ENCODE measurements around the gene ABTB1.
A peak's percentile ranks its signal among the peaks of the same experiment; 100 is the strongest.
"Not testable (repeated sequence)": the region's sequence is repeated elsewhere in the genome, so short reads cannot be mapped to it uniquely, and the experiment has no call there.

Gene ABTB1

GRCh38 chr3:127650236-127650635, 22.5 kb upstream of the ABTB1 start:
- no peak for DNase-seq
- no peak for ATAC-seq

GRCh38 chr3:127651516-127652172, 21.1 kb upstream of the ABTB1 start:
- ATAC-seq, result no peak
- DNase-seq, result no peak

DNA sequence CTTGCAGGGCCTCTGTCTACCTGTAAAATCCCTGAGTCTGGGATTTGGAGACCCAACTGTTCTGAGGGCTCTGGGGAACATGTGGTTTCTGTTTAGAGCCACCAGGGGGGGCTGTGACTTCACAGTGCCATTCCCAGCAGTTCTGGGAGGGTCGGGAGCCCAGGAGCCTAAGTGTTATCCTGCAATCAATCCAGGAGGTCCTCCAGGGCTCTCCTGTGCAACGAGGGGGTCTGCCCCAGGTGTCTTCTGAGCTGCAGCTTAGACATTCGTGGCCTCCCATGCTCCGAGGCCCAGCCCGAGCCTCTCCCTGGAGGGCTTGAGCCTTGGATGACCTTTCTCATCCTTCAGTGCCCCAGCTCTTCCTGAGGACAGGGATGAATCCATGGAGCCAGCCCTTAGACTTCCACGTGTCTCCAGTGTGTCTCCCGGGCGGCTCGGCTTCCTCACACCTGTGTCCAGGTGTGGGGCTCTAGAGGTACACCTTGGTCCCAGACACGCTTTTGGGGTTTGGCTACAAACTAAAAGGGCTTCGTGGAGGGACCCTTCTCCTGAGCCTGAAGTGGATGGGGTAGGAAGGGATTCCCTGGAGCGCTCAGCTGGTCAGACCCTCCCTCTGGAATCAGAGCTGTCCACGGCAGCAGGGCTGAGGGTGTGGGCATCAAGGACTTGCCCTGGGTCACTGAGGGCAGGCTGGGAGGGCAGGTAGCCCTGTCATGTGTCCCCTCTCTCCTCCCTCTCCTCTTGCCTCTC, 20.3 kb upstream of the ABTB1 start:
- ATAC-seq, result peak; percentile 61
- DNase-seq, result peak; percentile 44

DNA sequence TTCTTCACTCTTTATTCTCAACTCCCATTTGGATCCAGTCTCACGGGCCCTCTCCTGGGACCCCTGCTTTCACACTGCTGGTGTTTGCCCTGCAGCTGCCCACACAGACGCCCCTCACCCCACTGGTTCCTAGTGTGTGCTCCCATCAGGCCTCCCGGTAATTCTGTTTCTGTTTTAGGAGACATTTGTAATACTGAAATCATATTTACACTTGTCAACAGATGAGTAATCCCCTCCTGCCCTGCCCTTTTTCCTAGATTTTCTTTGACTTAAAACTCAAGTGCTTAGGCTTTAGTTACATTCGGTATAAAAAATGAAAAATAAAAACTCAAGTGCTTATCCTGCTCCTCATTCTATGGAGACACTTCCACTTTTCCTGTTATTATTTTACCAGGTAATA, 18.4 kb upstream of the ABTB1 start:
- no peak for ATAC-seq
- no peak for DNase-seq

DNA sequence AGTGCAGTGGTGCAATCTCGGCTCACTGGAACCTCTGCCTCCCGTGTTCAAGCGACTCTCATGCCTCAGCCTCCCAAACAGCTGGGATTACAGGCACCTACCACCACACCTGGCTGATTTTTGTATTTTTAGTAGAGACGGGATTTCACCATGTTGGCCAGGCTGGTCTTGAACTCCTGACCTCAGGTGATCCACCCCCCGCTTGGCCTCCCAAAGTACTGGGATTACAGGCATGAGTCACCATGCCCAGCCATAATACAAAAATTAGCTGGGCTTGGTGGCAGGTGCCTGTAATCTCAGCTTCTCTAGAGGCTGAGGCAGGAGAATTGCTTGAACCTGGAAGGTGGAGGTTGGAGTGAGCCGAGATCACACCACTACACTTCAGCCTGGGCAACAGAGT, 17.8 kb upstream of the ABTB1 start:
- DNase-seq, ATAC-seq: not testable (repeated sequence)

DNA sequence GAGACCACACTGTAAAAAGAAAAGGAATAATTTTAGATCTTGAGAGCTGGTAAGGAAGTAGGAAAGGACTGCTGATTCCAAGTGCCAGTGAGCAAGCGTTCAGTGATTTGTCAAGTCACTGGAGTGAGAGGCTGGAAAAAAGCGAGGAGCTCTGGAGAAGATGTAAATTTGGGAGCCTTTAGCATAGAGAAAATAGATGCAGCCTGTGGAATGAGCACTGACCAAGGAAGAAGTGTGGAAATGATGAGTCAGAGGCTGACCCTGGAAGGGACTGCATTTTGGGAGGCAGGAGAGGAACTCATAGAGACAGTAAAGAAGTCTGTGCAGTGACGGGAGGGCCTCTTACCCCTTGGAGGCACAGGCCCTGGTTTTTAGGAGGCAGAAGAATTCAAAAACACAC, 17.1 kb upstream of the ABTB1 start:
- DNase-seq (no peak), ATAC-seq (no peak)

DNA sequence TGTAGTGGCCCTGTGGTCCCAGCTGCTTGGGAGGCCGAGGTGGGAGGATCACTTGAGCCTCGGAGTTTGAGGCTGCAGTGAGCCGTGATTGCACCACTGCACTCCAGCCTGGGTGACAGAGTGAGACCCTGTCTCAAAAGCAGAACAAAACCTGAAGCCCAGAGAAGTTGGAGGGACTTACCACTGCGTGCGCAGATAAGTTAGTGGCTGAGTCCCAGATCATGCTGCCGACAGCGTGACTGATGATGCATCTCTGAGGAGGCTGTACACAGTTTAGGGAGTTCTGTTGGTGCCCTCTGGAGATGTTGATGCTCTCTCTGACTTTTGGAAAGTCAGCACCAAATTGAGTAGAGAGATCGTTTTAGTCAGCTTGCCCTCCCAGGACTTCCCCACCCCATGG, 15.8 kb upstream of the ABTB1 start:
- ATAC-seq (no peak), DNase-seq (no peak)

DNA sequence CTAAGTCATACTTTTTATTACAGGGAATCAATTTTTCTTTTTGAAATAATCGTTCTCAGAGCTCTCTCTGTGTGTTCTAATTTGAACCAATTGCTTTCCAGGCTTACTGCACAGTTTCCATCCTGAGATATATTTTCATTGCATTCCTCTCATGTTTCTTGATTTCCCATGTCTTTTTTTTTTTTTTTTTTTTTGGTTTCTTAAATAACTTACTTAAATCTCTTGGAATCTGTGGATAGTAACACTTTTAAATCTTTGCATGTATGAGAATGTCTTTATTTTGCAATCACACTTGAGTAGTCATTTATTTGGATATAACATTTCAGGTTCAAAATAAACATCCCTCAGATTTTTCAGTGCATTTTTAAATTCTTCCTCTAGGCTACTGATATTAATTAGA, 14.5 kb upstream of the ABTB1 start:
- no peak for DNase-seq
- no peak for ATAC-seq

- DNase-seq, result no peak
- ATAC-seq, result no peak
Measured at GRCh38 chr3:127660621-127661251, 12.0 kb upstream of the ABTB1 start.

- DNase-seq, result no peak
- no peak for ATAC-seq
Measured at GRCh38 chr3:127661600-127661999, 11.2 kb upstream of the ABTB1 start.

DNA sequence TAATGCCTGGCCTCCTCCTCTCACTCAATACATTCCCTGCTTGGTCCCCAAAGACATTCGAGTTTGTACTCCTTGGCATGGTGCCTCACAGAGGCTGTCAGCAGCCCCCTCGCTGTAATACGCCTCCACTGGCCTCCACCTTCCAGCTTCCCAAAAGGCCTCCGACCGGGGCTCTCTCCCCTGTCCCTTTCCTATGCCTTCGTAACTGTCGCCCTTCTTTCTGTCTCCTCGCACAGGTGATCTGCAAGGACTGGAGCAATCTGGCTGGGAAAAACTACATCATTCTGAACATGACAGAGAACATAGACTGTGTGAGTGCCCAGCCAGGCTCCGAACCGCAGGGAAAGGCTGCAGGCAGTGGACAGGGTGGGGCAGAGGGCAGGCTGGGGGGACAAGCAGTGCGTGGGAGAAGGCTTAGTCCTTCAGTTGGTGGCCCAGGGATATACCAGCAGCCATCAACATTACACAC, 10.7 kb upstream of the ABTB1 start:
- no peak for ATAC-seq
- DNase-seq, result no peak

GRCh38 chr3:127663151-127663550, 9.6 kb upstream of the ABTB1 start:
- ATAC-seq (no peak), DNase-seq (no peak)

DNA sequence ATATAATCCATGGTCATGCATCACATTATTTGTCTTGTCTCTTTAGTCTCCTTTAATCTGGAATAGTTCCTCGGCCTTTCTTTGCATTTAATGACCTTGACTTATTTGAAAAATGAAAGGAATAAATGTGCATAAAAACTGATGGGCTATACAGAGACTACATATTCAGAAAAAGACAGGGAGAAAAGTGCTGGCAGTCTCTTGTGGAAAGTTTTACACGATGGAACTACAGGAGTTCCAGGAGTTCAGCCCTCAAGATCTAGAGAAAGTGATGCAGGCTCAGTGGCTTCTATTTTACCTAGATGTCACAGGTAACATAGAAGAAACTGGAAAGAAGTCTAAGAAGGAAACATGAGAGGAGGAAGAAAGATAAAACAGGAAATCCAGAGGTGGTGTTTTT, 7.6 kb upstream of the ABTB1 start:
- no peak for DNase-seq
- ATAC-seq, result no peak

GRCh38 chr3:127665586-127665985, 7.2 kb upstream of the ABTB1 start:
- no peak for DNase-seq
- no peak for ATAC-seq

DNA sequence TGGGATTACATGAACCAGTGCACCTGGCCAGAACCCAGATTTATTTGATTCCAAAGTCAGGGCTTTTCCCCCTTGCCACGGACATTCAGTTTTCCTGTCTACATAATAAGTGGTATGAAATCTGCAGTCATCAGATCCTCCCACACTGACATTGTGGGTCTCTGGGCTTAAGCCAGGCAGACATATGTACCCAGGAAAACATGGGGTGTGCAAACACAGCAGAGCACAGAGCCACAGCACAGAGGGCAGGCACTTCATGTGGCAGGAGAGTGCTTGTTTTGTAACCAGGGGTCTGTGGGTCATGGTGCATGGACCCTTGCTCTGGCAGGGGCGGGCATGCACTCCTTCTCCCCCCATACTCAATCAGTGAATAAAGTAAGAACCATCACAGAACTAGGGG, 6.1 kb upstream of the ABTB1 start:
- no peak for DNase-seq
- ATAC-seq, result no peak

DNA sequence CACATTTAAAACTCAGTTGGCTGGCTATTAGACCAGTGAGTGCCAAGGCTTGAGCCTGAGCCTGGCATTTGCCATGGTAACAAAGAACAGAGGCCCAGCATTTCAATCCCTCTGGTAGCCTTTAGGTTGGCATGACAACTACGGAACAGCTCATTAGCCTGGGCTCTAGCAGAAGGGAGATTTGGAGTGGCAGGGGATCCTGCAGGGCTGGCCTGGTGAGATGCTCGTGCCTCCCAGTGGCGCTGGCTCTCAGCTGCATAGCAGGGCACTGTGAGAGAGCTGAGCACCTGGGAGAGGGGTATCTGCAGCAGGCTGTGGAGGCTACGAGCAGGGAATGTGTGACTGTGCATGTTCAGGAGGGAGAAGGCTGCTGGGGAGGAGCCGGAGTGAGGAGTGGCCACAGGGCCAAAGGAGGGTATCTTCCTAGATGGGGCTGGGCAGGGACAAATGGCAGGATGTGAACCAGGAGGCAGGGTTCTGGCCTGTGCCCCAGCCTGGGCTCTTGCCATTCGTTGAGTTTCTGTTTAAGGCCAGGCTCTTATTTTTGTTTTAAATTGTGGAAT, 5.6 kb upstream of the ABTB1 start:
- no peak for ATAC-seq
- no peak for DNase-seq

- no peak for DNase-seq
- no peak for ATAC-seq
Measured at GRCh38 chr3:127668906-127669305, 3.8 kb upstream of the ABTB1 start.

- no peak for DNase-seq
- no peak for ATAC-seq
Measured at GRCh38 chr3:127669541-127670228, 3.1 kb upstream of the ABTB1 start.

- DNase-seq (no peak), ATAC-seq (no peak)
Measured at GRCh38 chr3:127670229-127670559, 2.6 kb upstream of the ABTB1 start.

- ATAC-seq, result no peak
- DNase-seq, result no peak
Measured at GRCh38 chr3:127670761-127671522, 1.8 kb upstream of the ABTB1 start.

GRCh38 chr3:127671523-127672428, 976 bp upstream of the ABTB1 start:
- ATAC-seq, result peak; percentile 7
- peak; percentile 49 for DNase-seq

Data from stimulated activated naive CD8-positive, alpha-beta T cell treated with anti-CD3 and anti-CD28 coated beads, Interleukin-15, Interleukin-2, amounts not matched to agents 100 U/mL and 50 U/mL, for 24 hours (primary cell).